ENCODE results near the gene OVAAL. TPM values are rescaled to one million over a fixed set of nuclear protein-coding genes. Genes with fewer than 3 reads are reported as not detected.
"Not testable (repeated sequence)": the region's sequence is repeated elsewhere in the genome, so short reads cannot be mapped to it uniquely, and the experiment has no call there.

Gene OVAAL
- total RNA-seq, 1 experiment from 2014 or later: 23.6 TPM

GRCh38 chr1:180534214-180534613 is 24.6 kb upstream of the OVAAL start:
- no peak for DNase-seq (ENCODE audit: low read depth, low spot score)
- in situ Hi-C loops (cut with HindIII; ENCODE audit: low pct_unique_long_range_greater_than_20kb, low sequenced_read_pairs): no loop called here

GRCh38 chr1:180535418-180535999 is 23.3 kb upstream of the OVAAL start:
- in situ Hi-C loops (cut with HindIII; ENCODE audit: low pct_unique_long_range_greater_than_20kb, low sequenced_read_pairs): no loop called here
- DNase-seq (ENCODE audit: low read depth, low spot score): no peak

GRCh38 chr1:180536821-180537372 is 21.9 kb upstream of the OVAAL start:
- in situ Hi-C loops (cut with HindIII; ENCODE audit: low pct_unique_long_range_greater_than_20kb, low sequenced_read_pairs): no loop called here
- DNase-seq (ENCODE audit: low read depth, low spot score): no peak

GRCh38 chr1:180539136-180539535 is 19.6 kb upstream of the OVAAL start:
- DNase-seq (ENCODE audit: low read depth, low spot score): no peak
- in situ Hi-C loops (cut with HindIII; ENCODE audit: low pct_unique_long_range_greater_than_20kb, low sequenced_read_pairs): no loop called here

GRCh38 chr1:180540697-180541594 is 17.8 kb upstream of the OVAAL start:
- DNase-seq (ENCODE audit: low read depth, low spot score): no peak
- in situ Hi-C loops (cut with HindIII; ENCODE audit: low pct_unique_long_range_greater_than_20kb, low sequenced_read_pairs): no loop called here

- no peak for DNase-seq (ENCODE audit: low read depth, low spot score)
- in situ Hi-C loops (cut with HindIII; ENCODE audit: low pct_unique_long_range_greater_than_20kb, low sequenced_read_pairs): no loop called here
Observed at GRCh38 chr1:180542113-180542837, 16.5 kb upstream of the OVAAL start.

GRCh38 chr1:180542838-180543145 is 16.0 kb upstream of the OVAAL start:
- DNase-seq (ENCODE audit: low read depth, low spot score): no peak
- in situ Hi-C loops (cut with HindIII; ENCODE audit: low pct_unique_long_range_greater_than_20kb, low sequenced_read_pairs): no loop called here

- no peak for DNase-seq (ENCODE audit: low read depth, low spot score)
- in situ Hi-C loops (cut with HindIII; ENCODE audit: low pct_unique_long_range_greater_than_20kb, low sequenced_read_pairs): no loop called here
Observed at GRCh38 chr1:180544050-180544449, 14.7 kb upstream of the OVAAL start.

- DNase-seq (ENCODE audit: low read depth, low spot score): no peak
Observed at GRCh38 chr1:180545991-180546390, 12.8 kb upstream of the OVAAL start.

GRCh38 chr1:180548686-180549317 is 10.0 kb upstream of the OVAAL start:
- in situ Hi-C loops (cut with HindIII; ENCODE audit: low pct_unique_long_range_greater_than_20kb, low sequenced_read_pairs): no loop called here
- DNase-seq (ENCODE audit: low read depth, low spot score): no peak

More at GRCh38 chr1:180545991-180546390, 12.8 kb upstream of the OVAAL start:
- in situ Hi-C loops (cut with HindIII; ENCODE audit: low pct_unique_long_range_greater_than_20kb, low sequenced_read_pairs): no loop called here

- DNase-seq (ENCODE audit: low read depth, low spot score); in situ Hi-C loops (cut with HindIII; ENCODE audit: low pct_unique_long_range_greater_than_20kb, low sequenced_read_pairs): not testable (repeated sequence)
Observed at GRCh38 chr1:180549770-180550169, 9.0 kb upstream of the OVAAL start.

GRCh38 chr1:180550241-180550640 is 8.5 kb upstream of the OVAAL start:
- in situ Hi-C loops (cut with HindIII; ENCODE audit: low pct_unique_long_range_greater_than_20kb, low sequenced_read_pairs): no loop called here
- no peak for DNase-seq (ENCODE audit: low read depth, low spot score)

GRCh38 chr1:180551997-180552396 is 6.8 kb upstream of the OVAAL start:
- DNase-seq (ENCODE audit: low read depth, low spot score): no peak
- in situ Hi-C loops (cut with HindIII; ENCODE audit: low pct_unique_long_range_greater_than_20kb, low sequenced_read_pairs): no loop called here

- in situ Hi-C loops (cut with HindIII; ENCODE audit: low pct_unique_long_range_greater_than_20kb, low sequenced_read_pairs); DNase-seq (ENCODE audit: low read depth, low spot score): not testable (repeated sequence)
Observed at GRCh38 chr1:180553046-180553445, 5.7 kb upstream of the OVAAL start.

- DNase-seq (ENCODE audit: low read depth, low spot score): no peak
- in situ Hi-C loops (cut with HindIII; ENCODE audit: low pct_unique_long_range_greater_than_20kb, low sequenced_read_pairs): no loop called here
Observed at GRCh38 chr1:180555411-180555810, 3.4 kb upstream of the OVAAL start.

- in situ Hi-C loops (cut with HindIII; ENCODE audit: low pct_unique_long_range_greater_than_20kb, low sequenced_read_pairs): no loop called here
Observed at GRCh38 chr1:180560200-180560867, 1.6 kb downstream of the OVAAL start.

GRCh38 chr1:180560868-180561600 is 2.3 kb downstream of the OVAAL start:
- in situ Hi-C loops (cut with HindIII; ENCODE audit: low pct_unique_long_range_greater_than_20kb, low sequenced_read_pairs): no loop called here
- DNase-seq (ENCODE audit: low read depth, low spot score): no peak

More at GRCh38 chr1:180560200-180560867, 1.6 kb downstream of the OVAAL start:
- DNase-seq (ENCODE audit: low read depth, low spot score): no peak
